Measurements from ENCODE around the gene CPSF7.
A peak's percentile ranks its signal among the peaks of the same experiment; 100 is the strongest.
"Not testable (repeated sequence)": the region's sequence is repeated elsewhere in the genome, so short reads cannot be mapped to it uniquely, and the experiment has no call there.

The CPSF7 gene

DNA sequence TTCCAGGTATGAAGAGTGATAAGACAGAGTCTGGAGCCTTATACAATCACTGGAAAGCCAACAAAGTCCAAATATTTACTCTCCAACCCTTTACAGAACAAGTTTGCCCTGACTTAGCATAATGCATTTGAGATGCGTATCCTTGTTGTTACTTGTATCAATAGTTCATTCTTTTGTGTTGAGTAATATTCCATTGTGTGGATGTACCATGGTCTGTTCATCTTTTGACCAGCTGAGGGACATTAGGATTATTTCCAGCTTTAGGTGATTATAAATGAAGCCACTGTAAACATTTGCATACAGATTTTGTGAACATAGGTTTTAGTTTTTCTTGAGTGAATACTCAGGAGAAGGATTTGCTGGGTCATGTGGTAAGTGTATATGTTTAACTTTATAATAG, 9.8 kb upstream of the CPSF7 start:
- H3K9ac ChIP-seq: no peak overlapping the region
- no peak for TF ChIP-seq CTCF (conservative IDR thresholded peaks at IDR 0.05; ENCODE audit: low read depth, low read length)
- H3K27me3 ChIP-seq (ENCODE audit: insufficient read depth, low read depth): no peaks in the 10 kb centered on the region
- H3K4me1 ChIP-seq (ENCODE audit: low read depth, poor library complexity, severe bottlenecking): peaks cover under 1% of the 10 kb centered on the region
- peaks cover 41% of the 10 kb centered on the region; the same call in 1 of the 2 replicates for H3K79me2 ChIP-seq (ENCODE audit: insufficient read depth, low read depth)
- H4K20me1 ChIP-seq (ENCODE audit: insufficient read depth): no peaks in the 10 kb centered on the region
- no peak overlapping the region for H3K27ac ChIP-seq
- peaks cover 11% of the 10 kb centered on the region; the same call in 1 of the 2 replicates for H3K36me3 ChIP-seq (ENCODE audit: insufficient read depth)
- no peak overlapping the region for H2AFZ ChIP-seq (ENCODE audit: low read depth)
- H3K4me3 ChIP-seq (IDR thresholded peaks at IDR 0.05; ENCODE audit: insufficient read depth, low read depth, low read length): no peak overlapping the region
- no peak overlapping the region for H3K4me2 ChIP-seq

GRCh38 chr11:61437496-61437895, 7.7 kb upstream of the CPSF7 start:
- Histone ChIP-seq H3K79me2 (ENCODE audit: insufficient read depth, low read depth) (peaks cover 48% of the 10 kb centered on the region; the same call in 1 of the 2 replicates), H3K27ac (no peak overlapping the region), H3K4me1 (ENCODE audit: low read depth, poor library complexity, severe bottlenecking) (no peaks in the 10 kb centered on the region), H3K36me3 (ENCODE audit: insufficient read depth) (peaks cover 11% of the 10 kb centered on the region; the same call in 1 of the 2 replicates), H4K20me1 (ENCODE audit: insufficient read depth) (no peaks in the 10 kb centered on the region), H2AFZ (ENCODE audit: low read depth) (no peak overlapping the region), H3K9ac (no peak overlapping the region), H3K4me3 (IDR thresholded peaks at IDR 0.05; ENCODE audit: insufficient read depth, low read depth, low read length) (no peak overlapping the region), H3K27me3 (ENCODE audit: insufficient read depth, low read depth) (no peaks in the 10 kb centered on the region), H3K4me2 (no peak overlapping the region)
- no peak for TF ChIP-seq CTCF (conservative IDR thresholded peaks at IDR 0.05; ENCODE audit: low read depth, low read length)

- Histone ChIP-seq H3K79me2 (ENCODE audit: insufficient read depth, low read depth) (peaks cover 80% of the 10 kb centered on the region), H3K4me2 (peak overlapping the region; percentile 90), H3K9ac (peak overlapping the region; percentile 99), H3K4me1 (ENCODE audit: low read depth, poor library complexity, severe bottlenecking) (peaks cover 17% of the 10 kb centered on the region), H3K36me3 (ENCODE audit: insufficient read depth) (peaks cover 15% of the 10 kb centered on the region; the same call in 1 of the 2 replicates), H3K27ac (peak overlapping the region; percentile 94; the same call in 1 of the 2 replicates)
- not testable (repeated sequence) for H3K4me3 ChIP-seq (IDR thresholded peaks at IDR 0.05; ENCODE audit: insufficient read depth, low read depth, low read length); H4K20me1 ChIP-seq (ENCODE audit: insufficient read depth); H2AFZ ChIP-seq (ENCODE audit: low read depth); H3K27me3 ChIP-seq (ENCODE audit: insufficient read depth, low read depth)
These were observed 1.1 kb upstream of the CPSF7 start for GRCh38 chr11:61430839-61431238.

- peaks cover 15% of the 10 kb centered on the region; the same call in 1 of the 2 replicates for H3K36me3 ChIP-seq (ENCODE audit: insufficient read depth)
- peak overlapping the region; percentile 94 for H3K27ac ChIP-seq
- peaks cover 17% of the 10 kb centered on the region for H3K4me1 ChIP-seq (ENCODE audit: low read depth, poor library complexity, severe bottlenecking)
- no peaks in the 10 kb centered on the region for H4K20me1 ChIP-seq (ENCODE audit: insufficient read depth)
- H3K4me2 ChIP-seq: peak overlapping the region; percentile 96
- H3K4me3 ChIP-seq (IDR thresholded peaks at IDR 0.05; ENCODE audit: insufficient read depth, low read depth, low read length): no peak overlapping the region
- H2AFZ ChIP-seq (ENCODE audit: low read depth): peak overlapping the region; percentile 32; the same call in 1 of the 2 replicates
- peaks cover 77% of the 10 kb centered on the region for H3K79me2 ChIP-seq (ENCODE audit: insufficient read depth, low read depth)
- no peak for TF ChIP-seq CTCF (conservative IDR thresholded peaks at IDR 0.05; ENCODE audit: low read depth, low read length)
- peak overlapping the region; percentile 99 for H3K9ac ChIP-seq
- H3K27me3 ChIP-seq (ENCODE audit: insufficient read depth, low read depth): no peaks in the 10 kb centered on the region
These were observed 457 bp downstream of the CPSF7 start for GRCh38 chr11:61429346-61429690.

GRCh38 chr11:61425367-61426131, 4.2 kb downstream of the CPSF7 start:
- H3K9ac ChIP-seq: no peak overlapping the region
- peaks cover 73% of the 10 kb centered on the region for H3K79me2 ChIP-seq (ENCODE audit: insufficient read depth, low read depth)
- peaks cover 15% of the 10 kb centered on the region for H3K4me1 ChIP-seq (ENCODE audit: low read depth, poor library complexity, severe bottlenecking)
- no peak overlapping the region for H2AFZ ChIP-seq (ENCODE audit: low read depth)
- H3K4me3 ChIP-seq (IDR thresholded peaks at IDR 0.05; ENCODE audit: insufficient read depth, low read depth, low read length): no peak overlapping the region
- H4K20me1 ChIP-seq (ENCODE audit: insufficient read depth): no peaks in the 10 kb centered on the region
- H3K27me3 ChIP-seq (ENCODE audit: insufficient read depth, low read depth): no peaks in the 10 kb centered on the region
- H3K27ac ChIP-seq: no peak overlapping the region
- H3K4me2 ChIP-seq: no peak overlapping the region
- H3K36me3 ChIP-seq (ENCODE audit: insufficient read depth): peaks cover 17% of the 10 kb centered on the region; the same call in 1 of the 2 replicates
- TF ChIP-seq CTCF (conservative IDR thresholded peaks at IDR 0.05; ENCODE audit: low read depth, low read length): no peak
